Neural progenitor cell (in vitro differentiated cells): ENCODE data around the gene TPGS2.

ENCODE experiments used
- CTCF ChIP-seq: fragments of 200-600 bp; sonication (generic); IDR thresholded peaks from 2 replicates; pipeline ENCODE4 v1.5.1; 2017; ENCODE audit warnings: antibody characterized with exemption, mild to moderate bottlenecking
- EZH2phosphoT487 ChIP-seq: fragments of 200-600 bp; sonication (generic); IDR thresholded peaks from 2 replicates; pipeline ENCODE4 v1.6.1; 2017; ENCODE audit warnings: antibody characterized with exemption

GRCh38 chr18:36771245-36771644 is 57.6 kb downstream of the TPGS2 start:
- TF ChIP-seq CTCF (no peak), EZH2phosphoT487 (no peak)
